CD4-positive, alpha-beta T cell treated with Interleukin-4 for 1 hour (primary cell): Measurements from ENCODE around the gene SMOC1.
"Not testable (repeated sequence)": the region's sequence is repeated elsewhere in the genome, so short reads cannot be mapped to it uniquely, and the experiment has no call there.

Experiments
- DNase-seq, 2 donors: peaks; one replicate each; pipeline ENCODE4 v3.0.0-alpha.2; 2020 to 2022

SMOC1 gene

GRCh38 chr14:69901113-69901951 is 22.1 kb downstream of the SMOC1 start:
- DNase-seq: no peak

DNA sequence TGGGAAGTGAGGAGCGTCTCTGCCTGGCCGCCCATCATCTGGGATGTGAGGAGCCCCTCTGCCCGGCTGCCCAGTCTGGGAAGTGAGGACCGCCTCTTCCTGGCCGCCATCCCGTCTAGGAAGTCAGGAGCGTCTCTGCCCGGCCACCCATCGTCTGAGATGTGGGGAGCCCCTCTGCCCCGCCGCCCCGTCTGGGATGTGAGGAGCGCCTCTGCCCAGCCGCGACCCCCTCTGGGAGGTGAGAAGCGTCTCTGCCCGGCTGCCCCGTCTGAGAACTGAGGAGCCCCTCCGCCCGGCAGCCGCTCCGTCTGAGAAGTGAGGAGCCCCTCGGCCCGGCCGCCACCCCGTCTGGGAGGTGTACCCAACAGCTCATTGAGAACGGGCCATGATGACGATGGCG is 23.8 kb downstream of the SMOC1 start:
- DNase-seq: not testable (repeated sequence)

- no peak for DNase-seq
These were observed 25.0 kb downstream of the SMOC1 start for GRCh38 chr14:69904246-69904645.

DNA sequence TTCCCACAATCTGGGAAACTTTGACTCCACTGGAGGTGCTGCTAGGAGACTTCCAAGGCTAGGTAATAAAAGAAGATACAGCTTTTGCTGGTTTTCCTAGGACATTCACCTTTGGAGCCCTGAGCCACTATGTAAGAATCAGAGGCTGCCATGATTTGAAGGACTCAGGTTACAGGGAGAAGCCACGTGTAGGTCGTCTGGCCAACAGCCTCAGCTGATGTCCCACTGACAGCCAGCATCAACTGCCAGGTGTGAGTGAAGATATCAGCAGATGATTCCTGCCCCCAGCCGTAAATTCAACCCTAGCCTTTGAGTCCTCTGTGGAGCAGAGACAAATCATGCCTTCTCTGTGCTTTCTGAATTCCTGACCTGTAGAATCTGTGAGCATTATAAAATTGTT is 27.0 kb downstream of the SMOC1 start:
- no peak for DNase-seq

DNA sequence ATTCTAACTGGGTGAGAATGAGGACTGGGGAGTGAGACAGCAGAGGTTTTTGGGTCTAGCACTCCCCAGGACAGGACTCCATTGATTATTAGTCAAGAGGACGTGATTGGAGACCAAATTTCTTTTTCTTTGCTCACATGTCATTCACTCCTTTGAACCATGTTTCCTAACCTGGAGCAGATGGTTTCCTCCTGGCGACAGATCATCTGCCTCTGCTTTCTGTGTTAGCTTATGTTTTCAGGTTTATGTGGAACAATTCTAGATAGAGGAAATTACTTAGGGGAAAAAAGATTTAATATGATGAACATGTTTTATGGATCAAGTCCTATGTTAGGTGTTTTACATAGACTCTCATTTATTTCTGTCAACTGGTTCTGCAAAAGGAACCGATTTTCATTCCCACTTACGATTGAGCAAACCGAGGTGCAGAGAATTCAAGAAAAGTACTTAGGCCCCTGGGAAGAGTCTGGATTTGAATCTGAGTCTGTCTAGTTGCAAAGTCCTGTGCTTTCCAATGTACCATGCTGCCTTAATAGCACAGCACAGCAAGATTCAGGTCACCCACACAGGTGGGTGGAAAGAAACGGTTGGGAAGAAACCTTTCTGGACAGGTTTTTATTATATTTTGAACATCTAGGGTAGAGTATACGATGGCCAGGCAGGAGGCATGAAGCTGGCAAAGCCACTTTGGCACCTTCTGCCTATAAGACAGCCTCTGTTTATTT is 30.8 kb downstream of the SMOC1 start:
- no peak for DNase-seq

DNA sequence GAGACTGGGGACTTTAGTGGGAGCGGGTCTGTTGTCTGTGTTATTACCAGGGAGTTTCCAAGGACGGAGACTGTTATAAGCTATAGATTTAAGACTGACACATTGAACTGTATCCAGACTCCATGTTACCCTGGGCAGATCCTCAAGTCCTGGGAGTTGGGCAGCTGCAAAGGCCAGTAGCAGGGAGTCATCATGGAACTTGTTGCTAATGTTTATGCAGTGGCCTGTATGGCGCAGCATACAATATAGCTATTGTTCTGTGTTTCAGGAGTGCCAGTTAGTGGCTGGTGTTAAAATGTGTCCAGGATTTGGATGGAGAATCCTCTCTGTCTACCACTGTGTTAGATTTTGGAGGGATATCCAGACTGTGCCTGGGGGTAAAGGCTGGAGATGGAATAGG is 31.7 kb downstream of the SMOC1 start:
- DNase-seq: no peak

DNA sequence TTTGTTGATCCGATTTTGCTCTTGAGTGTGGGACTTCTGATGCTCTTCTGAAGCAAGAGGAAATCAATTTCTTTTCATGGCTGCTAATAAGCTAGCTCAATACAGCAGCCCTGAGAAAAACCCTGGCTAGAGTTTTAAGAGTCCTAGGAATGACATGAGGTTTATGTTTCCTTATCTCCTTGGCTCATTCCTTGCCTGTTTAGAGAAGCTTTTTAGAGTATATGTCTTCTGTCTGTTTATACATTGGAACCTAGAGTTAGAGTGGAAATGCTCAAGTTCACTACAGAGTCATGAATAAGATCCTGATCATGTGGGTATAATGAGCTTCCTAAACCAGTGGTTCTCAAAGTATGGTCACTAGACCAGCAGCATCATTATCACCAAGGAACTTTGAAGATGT is 34.5 kb downstream of the SMOC1 start:
- DNase-seq: no peak

GRCh38 chr14:69916396-69916795 is 37.2 kb downstream of the SMOC1 start:
- no peak for DNase-seq

GRCh38 chr14:69917287-69917686 is 38.1 kb downstream of the SMOC1 start:
- no peak for DNase-seq

GRCh38 chr14:69919815-69920214 is 40.6 kb downstream of the SMOC1 start:
- no peak for DNase-seq

DNA sequence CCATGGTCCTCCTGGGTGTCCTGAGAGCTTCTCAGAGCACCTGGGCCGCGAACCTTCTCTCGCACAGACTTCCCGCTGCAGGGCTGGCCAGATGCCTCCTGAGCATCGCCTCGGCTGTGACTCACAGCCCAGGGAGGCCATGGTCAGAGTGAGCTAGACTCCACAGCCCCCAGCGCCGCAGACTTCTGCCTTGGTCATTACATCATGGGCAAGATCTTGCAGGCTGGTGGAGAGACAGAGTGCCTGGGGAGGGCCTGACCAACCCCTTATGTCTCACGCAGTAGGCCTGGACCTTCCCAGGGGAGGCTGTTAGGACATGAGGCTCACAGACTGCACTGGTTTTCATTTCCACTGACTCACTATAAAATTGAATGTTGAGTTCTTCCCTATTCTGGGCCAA is 41.8 kb downstream of the SMOC1 start:
- DNase-seq: no peak

DNA sequence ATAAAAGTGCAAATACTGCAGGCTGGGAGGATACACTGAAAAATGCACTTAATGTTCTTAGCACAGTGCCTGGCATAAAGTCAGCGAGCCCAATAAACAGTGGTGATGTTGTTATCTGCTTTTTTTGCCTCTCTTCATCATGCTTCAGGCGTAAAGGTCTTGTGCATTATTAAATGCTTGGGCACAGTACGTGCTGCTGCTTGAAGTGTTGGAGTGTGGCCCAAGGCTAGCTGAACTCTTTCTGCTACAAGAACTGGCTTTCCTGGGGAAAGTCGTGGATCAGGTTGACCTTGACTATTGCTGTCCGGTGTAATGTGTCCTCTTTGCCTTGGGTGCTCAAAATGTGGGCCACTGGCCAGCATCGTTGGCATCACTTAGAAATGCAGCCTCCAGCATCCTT is 43.0 kb downstream of the SMOC1 start:
- no peak for DNase-seq

- no peak for DNase-seq
These were observed 45.0 kb downstream of the SMOC1 start for GRCh38 chr14:69924201-69924600.

GRCh38 chr14:69928111-69928523 is 48.9 kb downstream of the SMOC1 start:
- DNase-seq: no peak

DNA sequence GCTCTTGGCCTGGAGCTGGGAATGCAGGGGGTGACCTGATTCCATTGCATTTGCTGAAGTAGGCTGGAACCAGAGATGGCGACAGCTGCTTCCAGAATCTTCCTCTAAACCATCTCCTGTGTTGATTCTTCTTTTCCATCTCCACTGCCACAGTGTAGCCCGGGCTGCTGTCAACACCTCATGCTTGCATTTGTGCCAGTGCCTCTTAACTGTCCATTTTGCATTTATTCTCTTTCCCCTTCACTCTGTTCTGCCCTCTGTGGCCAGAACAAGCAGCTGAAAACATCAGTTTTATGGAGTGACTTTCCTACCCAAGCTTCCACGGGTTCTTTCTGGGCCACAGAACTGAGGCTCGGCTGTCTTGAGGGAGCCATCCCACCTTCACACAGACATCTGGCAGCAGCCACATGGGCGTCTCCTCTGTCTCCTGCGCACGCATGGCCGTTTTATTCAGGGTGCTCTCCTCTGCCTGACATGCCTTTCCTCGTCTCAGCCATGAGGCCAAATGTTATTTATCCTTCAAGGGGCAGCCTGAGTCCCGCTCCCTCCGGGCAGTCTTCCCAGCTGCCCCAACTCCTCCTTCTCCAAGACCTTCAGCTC is 51.7 kb downstream of the SMOC1 start:
- no peak for DNase-seq

DNA sequence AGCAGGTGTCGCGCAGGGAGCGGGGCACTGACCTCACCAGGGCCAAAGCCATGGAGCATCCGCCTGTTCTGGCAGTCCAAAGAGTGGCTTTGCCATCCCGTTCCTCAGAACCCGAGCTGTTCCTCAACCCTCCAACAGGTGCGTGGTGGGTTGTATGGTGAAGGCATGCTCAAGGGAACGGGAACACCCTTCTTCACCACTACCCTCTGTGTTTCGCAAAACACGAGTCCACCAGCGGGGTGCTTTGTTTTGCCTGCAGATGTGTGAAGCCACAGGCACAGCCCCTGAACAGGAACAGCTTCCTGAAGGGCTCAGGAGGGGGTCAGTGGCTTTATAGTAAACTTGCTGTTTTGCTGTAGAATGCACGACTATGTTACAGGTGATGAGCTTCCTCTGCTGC is 52.7 kb downstream of the SMOC1 start:
- DNase-seq: no peak

GRCh38 chr14:69932391-69932790 is 53.2 kb downstream of the SMOC1 start:
- DNase-seq: no peak

- DNase-seq: no peak
These were observed 54.5 kb downstream of the SMOC1 start for GRCh38 chr14:69933623-69934275.

DNA sequence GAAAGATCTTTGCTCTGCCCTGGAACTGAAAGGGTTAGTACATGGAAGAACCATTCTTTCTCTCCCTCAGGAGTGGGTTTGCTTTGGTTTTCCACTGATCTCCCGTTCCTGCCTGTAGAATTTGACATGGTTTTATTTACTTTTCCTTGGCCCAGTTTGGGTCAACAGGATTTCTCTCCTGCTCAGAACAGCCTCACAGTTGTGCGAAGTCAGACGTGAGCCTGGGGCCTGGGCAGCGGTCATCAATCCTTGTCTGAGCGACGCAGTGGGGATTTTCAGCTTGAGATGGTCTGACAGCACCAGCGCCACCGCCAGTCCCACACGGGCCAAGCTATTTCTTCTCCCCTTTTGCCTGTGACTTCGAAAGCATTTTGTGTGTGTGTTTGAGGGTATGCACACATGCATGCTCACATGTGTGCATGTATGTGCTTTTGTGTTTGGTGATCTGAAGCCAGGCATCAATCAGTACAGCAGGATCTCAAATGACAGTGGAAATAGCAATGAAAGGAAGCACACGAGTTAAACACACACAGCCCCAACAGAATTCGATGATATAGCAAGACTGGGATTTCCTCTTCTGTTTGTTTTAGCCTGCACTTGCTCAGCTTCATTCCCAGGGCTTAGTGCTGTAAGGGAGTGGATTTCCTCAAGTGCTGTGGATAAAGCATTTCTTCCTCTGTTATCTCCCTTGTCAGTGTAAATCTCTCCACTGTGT is 58.3 kb downstream of the SMOC1 start:
- no peak for DNase-seq

GRCh38 chr14:69938751-69939150 is 59.5 kb downstream of the SMOC1 start:
- no peak for DNase-seq

DNA sequence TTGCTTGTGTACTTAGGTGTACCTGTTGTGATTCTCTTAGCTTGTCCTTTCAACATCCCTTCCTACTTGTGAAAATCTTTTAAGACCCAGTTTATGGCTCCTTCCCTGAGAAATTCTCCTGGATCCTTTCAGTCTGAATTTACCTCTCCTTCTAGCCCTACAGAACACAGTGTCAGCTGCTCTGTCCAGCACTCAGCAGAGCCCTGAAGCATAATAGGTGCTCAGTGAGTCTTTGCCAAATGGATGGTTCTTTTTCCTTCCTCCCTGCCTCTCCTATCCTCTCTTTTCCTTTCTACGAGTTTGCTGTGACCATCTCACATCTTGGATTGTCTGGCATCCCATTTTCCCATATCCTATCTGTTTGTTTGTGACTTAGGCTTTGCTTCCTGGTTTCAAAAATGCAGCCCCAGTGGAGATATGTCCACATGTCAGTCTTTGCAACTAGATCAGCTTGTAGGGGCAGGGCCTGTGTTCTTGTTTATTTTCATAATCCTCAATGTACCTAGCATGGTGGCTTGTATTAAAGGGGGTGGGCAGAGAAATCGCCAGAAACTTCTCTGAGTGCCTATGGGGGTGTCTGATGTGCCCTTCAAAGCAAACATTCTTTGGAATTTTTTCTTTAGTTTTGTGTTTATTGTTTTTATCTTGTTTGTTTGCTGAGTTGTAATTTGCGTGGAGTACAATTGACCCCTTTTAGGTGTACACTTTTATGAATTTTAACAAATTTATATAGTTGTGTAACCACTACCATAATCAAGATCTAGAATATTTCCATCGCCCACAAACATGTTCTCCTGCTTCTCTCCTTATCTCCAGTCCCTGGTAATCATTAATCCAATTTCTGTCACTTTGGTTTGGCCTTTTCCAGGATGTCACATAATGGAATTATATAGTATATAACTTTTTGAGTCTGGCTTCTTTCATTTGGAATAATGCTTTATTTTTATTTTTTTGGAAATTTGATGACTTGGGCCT is 62.8 kb downstream of the SMOC1 start:
- DNase-seq: no peak
